ENCODE data around the gene POLK. TPM values are rescaled to one million over a fixed set of nuclear protein-coding genes. Genes with fewer than 3 reads are reported as not detected.
"Not testable (repeated sequence)": the region's sequence is repeated elsewhere in the genome, so short reads cannot be mapped to it uniquely, and the experiment has no call there.

Gene POLK
- 62.9 TPM for total RNA-seq

DNA sequence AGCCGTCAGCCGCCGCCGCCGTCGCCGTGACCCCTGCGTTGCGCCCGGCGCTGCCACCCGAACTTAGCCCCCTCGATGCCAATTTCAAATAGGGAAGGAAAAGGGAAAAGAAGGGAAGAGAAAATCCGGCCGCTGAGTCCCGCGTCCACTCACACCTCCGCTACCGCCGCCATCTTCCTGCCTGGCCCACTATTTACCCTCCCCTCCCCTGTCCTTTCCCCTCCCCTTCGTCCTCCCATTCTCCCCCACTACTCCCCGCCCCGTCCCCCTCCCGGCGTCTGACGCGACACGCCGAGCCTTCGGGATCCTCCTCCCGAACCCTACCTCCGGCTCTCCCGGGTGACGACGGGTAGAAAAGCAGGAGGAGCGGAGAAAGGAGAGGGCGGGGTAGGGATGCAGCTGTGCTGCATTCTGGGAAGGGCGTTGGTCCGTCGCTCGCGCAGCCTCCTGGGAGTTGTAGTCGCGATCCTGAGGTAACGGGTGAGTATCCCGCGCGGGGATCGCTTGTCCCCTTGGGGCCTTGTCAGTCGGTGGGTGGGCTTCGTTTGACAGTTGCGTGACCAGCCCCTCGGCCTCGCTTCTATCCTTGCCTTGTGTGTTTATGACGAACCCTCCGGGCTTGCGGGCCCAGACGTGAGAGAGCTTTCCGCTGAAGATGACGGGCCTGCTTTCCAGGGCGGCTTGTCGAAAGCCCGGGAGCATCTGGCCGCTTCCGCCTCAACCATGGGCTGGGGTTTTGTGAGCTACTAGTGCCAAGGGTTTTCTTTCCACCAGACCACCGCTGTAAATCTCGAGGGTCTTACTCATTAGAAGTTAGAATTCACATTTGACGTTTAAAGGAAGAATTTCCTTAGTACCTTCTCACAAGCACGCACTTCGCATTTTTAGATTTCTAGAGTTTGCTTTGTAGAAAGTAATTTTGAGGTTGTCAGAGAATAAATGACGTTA is at the start of gene POLK, which contains the start of gene CERT1:
Gene POLK, plus strand, starts transcription at position 457 of the 948 bp plus-strand sequence.
Gene CERT1, minus strand, starts transcription at position 195 of the 948 bp plus-strand sequence. CDS start 422 bp downstream, outside the sequence.
- peak; percentile 99 for DNase-seq

DNA sequence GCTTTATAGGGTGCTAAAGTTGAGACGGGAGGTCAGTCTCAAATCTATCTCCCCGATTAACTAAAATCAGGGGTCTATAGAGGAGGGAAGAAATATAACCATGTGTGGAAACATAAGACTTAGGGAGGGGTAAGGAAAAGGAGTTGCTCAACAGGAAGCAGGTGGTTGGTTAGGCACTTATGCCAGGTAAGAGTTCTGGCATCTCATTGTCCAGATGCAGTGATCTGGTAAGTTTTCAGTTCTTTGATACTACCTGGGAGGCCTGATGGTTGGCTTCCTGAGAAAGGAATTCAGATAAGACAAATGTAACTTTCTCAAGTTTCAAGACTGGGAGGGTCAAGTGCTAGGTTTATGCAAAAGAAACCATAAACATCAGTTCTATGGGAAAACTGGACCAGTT is 48.0 kb upstream of the POLK start:
- DNase-seq, result no peak

DNA sequence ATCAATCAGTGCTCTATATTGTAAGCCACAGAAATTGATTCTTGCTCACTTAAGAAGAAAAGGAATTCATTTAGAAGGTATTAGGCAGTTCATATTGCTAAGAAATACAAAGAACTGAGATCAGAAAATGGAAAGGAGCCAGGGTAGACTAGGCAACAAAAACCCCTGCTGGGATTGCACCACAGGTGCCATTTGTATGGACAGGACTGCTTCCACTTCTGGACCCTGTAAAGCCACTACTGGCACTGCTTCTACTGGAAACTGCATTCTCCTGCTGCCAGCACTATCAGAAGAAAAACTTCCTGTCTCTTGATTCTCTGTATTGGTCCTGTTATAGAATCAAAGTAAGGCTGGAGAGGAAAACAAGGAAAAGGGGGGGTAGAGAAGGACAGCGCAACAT is 46.2 kb upstream of the POLK start:
- DNase-seq, result no peak

DNA sequence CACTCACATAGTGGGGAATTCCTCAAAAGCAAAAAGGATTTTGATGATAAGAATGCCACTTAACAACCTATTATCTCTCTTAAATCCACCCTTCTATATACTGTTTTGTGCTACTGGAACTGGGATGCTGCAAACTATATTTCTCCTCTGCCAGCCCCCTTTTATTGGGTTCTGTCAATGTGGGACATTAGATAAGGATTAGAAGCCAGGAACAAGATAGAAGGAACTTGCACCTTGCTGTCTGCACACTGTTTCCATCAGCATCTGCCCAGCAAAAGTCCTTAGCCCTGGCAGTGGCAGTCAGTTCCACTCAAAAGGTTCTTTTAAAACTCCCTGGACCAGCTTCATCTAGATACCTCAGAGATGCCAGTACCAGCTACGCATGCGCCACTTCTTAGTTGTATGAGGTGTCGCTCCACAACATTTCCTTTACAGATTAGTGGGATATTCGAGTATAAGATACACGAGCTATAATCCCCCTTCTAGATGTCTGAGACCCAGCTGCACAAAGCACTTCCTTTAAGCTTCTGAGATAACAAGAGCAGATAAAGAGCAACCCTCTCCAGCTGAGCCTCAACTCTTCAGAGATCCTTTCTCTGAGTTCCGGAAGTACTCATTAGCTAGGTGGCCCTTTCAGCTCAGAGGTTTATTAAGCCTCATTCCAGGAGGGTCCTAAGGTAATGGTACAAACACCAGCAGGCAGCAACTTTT is 45.5 kb upstream of the POLK start:
- no peak for DNase-seq

DNA sequence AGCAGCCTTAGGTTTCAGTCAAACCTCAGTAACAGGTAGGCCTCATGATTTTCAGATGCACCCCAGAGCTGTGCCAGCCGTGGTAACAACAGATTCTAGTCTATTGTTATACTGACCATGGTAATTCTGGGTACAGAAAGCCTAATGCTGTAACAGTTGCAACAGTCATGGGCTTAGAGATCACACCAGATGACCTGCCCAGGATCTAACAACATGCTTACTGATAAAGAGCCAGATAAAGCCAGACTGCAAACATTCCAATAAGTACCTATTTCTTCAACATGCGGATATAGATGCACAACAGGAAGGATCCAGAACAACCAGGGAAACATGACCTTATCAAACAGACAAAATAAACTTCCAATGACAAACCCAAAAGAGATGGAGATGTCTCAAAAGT is 43.1 kb upstream of the POLK start:
- no peak for DNase-seq

DNA sequence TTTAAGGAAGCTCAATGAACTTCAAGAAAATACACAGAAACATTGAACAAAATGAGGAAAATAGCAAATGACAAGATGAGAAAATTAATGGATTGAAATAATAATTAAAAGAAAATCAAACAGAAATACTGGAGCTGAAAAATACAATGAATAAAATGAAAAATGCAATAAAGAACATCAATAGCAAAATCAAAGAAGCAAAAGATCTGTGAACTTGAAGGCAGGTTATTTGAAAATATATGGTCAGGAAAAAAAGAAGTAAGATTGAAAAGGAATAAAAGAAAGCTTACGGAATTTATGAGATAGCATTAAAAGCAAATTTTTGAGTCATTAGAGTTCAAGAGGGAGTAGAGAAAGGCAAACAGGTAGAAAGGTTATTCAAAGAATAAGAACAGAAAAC is 42.7 kb upstream of the POLK start:
- no peak for DNase-seq

DNA sequence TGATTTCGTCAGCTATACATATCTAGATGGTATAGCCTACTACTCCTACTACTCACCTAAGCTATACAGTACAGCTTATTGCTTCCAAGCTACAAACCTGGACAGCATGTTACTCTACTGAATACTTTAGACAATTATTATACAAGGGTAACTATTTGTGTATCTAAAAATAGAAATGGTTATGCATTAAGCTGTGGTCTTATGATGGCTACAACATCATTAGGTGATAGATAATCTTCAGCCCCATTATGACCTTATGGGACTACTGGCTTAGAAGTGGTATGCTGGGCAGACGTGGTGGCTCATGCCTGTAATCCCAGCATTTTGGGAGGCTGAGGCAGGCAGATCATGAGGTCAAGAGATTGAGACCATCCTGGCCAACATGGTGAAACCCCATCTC is 40.5 kb upstream of the POLK start:
- no peak for DNase-seq

DNA sequence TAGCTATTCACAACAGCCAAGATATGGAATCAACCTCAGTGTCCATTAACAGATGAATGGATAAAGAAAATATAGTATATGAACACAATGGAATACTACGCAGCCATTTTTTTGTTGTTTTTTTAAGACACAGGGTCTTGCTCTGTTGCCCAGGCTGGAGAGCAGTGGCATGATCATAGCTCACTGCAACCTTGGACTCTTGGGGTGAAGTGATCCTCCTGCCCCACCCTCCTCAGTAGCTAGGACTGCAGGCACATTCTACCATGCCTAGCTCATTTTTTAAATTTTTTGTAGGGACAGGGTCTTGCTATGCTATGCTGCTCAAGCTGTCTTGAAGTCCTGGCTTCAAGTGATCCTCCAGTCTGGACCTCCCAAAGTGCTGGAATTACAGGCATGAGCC is 38.7 kb upstream of the POLK start:
- DNase-seq, result no peak

DNA sequence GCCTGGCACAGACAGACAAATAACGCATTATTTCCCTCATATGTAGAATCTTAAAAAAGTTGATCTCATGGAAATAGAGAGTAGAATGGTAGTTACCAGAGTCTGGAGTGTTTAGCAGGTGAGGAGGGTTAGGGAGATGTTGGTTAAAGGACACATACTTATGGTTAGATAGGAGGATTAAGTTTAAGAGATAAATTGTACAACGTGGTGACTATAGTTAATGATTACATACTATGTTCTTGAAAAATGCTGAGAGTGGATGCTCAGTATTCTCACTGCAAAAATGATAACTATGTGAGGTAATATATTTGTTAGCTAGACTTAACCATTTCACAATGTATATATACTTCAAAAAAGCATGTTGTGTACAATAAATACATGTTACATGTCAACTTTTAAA is 38.2 kb upstream of the POLK start:
- DNase-seq, result no peak

DNA sequence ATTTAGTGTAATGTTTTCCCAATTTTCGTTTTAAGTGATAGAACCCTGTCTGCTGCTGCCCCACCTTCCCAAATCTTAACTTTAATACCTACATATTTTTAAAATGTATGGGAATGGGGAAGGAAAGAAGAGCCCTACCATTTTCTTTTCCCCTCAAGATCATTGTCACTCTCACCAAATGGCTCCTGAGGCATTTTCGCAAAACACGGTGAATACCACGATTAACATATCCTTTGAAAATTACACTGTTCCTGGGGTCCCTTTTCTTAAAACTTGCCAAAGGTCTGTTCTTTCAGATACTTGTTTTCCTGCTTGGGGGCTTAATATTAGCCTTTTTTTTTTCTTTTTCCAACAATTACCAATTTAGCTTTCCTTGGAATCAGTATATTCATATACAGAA is 36.3 kb upstream of the POLK start:
- no peak for DNase-seq

DNA sequence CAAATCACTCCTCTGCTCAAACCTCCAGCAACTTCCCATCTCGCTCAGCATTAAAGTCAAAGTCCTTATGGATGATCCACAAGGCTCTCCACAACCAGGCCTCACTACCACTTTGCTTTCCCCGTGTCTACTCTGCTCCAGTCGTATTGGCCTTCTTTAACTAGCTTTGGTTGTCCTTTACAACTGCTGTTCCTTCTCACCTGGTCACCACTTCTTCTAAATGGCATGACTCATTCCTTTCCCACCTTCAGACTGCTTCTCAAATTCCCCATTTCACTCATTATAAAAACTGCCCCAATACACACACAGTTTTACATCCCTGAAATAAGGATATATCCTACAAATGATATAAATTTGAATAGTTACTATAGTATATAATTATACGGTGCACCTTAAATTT is 30.7 kb upstream of the POLK start:
- no peak for DNase-seq

DNA sequence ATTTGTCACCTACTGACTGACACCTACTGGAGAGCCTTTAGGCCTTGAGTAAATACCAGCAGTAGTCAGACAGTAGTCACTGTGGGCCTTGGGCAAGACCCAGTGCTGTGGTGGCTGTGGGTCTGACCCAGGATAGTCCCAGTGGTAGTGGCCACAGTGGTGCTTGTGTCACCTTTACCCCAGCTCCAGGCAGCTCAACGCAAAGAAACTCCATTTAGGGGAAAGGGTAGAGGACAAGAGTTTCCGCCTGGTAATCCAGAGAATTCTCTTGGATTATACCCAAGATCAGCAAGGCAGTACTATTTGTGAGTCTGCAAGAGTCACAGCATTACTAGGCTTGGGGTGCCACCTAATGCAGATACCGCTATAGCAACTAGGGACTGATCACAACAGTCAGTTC is 29.2 kb upstream of the POLK start:
- no peak for DNase-seq

DNA sequence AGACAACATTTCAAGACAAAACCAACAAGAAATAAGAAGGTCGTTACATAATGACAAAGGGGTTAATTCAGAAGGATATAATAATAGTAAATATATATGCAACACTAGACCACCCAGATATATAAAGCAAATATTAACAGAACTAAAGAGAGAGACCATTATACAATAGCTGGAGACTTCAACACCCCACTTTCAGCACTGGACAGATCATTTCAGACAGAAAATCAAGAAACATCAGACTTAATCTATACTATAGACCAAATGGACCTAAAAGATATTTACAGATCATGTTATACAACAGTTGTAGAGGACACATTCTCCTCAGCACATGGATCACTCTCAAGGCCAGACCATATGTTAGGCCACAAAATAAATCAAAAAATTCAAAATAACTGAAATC is 27.1 kb upstream of the POLK start:
- no peak for DNase-seq

DNA sequence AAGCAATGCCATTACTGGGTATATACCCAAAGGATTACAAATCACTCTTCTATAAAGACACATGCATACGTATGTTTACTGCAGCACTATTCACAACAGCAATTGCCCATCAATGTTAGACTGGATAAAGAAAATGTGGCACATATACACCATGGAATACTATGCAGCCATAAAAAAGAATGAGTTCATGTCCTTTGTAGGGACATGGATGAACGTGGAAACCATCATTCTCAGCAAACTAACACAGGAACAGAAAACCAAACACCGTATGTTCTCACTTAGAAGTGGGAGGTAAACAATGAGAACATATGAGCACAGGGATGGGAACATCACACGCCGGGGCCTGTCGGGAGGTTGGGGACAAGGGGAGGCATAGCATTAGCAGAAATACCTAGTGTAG is 21.8 kb upstream of the POLK start:
- not testable (repeated sequence) for DNase-seq

DNA sequence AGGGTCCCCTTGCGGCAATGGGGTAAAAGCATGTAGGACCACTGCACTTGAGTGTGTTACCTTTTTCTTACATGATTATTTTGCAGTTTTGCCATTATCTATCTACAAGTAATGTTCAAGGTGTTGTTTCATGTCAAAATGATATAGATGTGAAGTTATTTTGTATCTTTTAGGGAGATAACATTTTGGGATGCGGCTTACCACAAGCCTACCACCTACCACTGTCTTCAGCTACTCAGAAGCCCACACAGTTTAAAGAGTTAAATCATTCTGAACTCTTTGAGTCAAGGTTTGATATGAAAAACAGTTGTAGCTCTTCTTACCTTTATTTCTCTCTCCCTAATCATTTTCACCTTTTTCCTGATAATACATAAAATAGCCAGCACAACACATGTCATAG is 20.1 kb upstream of the POLK start:
- no peak for DNase-seq

DNA sequence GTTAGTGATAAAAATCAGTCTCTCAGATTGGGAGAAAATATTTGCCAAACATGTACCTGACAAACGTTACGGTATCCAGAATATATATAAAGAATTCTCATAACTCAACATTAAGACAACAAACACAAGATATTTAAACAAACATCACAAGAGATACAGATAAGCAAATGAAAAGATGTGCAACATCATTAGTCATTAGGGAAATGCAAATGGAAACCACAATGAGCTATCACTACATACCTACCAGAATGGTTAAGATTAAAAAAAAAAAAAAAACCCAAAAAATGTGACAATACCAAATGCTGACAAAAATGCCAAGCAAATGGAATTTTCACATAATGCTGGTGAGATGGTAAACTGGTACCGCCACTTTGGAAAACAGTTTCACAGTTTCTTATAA is 15.7 kb upstream of the POLK start:
- DNase-seq, result no peak

DNA sequence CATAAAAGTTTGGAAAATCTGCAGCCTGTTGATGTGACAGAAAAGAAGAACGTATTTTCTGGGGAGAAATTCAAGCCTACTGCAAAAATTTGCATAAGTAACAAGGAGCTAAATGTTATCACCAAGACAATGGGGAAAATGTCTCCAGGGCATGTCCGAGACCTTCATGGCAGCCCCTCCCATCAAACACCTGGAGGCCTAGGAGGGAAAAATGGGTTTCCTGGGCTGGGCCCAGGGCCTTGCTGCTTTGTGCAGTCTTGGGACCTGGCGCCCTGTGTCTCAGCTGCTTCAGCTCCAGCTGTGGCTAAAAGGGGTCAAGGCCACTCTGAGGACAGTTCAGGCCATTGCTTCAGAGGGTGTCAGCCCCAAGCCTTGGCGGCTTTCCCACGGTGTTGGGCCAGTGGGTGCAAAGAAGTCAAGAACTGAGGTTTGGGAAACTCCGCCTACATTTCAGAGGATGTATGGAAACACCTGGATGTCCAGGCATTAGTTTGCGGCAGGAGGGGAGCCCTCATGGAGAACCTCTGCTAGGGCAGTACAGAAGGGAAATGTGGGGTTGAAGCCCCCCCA is 13.4 kb upstream of the POLK start:
- no peak for DNase-seq

DNA sequence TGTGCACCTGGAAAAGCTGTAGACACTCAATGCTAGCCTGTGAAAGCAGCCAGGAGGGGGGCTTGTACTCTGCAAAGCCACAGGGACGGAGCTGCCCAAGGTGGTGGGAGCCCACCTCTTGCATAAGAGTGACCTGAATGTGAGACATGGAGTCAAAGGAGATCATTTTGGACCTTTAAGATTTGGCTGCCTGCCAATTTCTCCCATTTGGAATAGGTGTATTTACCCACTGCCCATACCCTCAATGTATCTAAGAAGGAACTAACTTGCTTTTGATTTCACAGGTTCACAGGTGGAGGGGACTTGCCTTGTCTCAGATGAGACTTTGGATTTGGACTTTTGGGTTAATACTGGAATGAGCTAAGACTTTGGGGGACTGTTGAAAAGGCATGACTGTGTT is 12.8 kb upstream of the POLK start:
- peak; percentile 2 for DNase-seq

DNA sequence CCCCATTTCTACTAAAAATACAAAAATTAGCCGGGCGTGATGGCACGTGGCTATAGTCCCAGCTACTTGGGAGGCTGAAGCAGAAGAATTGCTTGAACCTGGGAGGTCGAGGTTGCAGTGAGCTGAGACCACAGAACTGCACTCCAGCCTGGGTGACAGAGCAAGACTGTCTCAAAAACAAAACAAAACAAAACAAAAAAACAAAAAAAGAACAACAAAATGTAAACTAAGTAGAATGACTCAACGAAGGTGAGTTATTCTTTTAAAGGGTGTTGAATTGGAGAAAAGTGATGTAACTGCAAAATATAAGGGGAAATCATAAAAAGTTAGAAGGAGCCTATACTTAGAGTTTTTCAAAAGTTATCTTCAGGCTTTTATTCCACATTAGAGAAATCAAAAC is 6.6 kb upstream of the POLK start:
- not testable (repeated sequence) for DNase-seq

DNA sequence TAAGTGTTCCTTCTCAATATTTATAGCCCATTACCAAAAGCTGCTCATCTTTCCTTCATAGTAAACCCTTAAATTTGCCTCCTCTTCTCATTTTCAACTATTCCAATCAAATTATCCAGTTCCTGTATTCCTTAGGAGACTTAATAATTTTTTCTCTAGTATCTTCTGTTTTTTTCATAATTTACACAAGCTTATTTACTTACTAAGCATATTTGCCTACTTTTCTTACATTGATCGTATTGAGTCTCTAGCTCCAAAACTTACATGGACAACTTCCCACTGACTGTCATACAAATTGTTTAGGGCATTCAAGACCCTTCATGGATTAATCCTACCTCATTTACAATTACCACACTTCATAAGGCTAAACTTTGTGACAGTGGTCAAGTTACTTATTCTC is 3.9 kb upstream of the POLK start:
- DNase-seq, result no peak

DNA sequence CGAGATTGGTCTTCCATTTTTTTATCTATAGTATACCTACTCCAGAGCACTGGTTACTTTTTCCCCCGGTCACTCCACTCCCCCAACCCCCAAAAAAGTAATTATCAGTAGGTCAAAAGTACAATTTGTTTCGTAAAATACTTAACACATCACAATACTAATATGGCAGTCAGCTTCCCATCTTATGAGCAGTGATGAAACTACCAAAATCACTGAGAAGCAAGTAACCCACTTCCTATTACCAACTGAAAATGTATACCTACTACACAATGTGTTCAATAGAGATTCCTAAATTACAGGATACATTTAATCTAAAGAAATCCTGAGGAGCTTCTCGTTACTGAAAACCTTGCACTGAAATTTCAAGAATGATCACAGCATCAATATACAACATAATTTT is 2.1 kb upstream of the POLK start:
- DNase-seq, result no peak

DNA sequence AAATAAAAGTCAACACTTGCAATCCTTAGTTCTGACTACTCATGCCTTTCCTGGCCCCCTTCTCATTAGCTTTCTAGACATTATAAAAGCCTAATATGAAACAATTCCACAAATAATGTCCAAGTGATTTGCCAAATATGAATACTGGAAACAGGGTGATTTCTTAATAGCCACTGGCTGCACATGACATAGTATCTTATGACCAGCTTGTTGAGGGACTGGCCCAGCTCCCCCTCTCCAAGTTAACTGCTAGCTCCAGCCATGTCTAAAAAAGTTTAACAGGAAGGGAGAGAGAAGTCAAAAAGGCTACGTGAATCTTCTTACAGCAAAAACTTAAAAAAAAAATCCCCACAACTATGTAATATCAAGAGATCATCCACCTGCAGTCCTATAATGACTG is 1.7 kb upstream of the POLK start:
- DNase-seq, result peak; percentile 23

DNA sequence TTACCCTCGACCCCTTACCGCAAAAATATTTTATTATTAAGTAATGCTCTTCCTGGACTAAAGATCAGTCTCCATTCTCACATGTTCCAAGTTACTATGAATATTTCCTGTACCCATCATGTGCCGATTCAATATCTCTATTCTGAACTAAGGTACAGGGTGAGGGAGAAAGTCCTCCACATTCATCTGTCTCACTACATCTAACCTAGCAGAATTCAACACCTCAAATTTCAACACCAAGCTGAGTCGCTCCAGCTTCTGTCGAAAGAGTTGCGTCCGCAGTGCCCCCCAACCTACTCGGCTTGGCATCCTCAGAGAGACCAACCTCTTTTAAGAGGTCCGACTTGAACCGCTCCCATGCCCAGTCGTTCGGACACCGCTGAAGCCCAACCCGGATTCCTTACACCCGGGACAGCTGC is 1.3 kb upstream of the POLK start:
- DNase-seq, result peak; percentile 75
